ENCODE measurements around the gene PLA2G4F. TPM values are rescaled to one million over a fixed set of nuclear protein-coding genes. Genes with fewer than 3 reads are reported as not detected.

PLA2G4F gene
- total RNA-seq, 2 experiments from 2014 or later: not detected

GRCh38 chr15:42130246-42130986, 26.0 kb downstream of the PLA2G4F start:
- Mint-ChIP-seq H3K9me3 (no peaks in the 10 kb centered on the region), H3K27ac (no peak overlapping the region), H3K27me3 (peaks cover 27% of the 10 kb centered on the region), H3K4me3 (no peak overlapping the region), H3K36me3 (ENCODE audit: low read depth) (no peaks in the 10 kb centered on the region), H3K4me1 (ENCODE audit: low read depth) (no peaks in the 10 kb centered on the region)
- Histone ChIP-seq H3K9me3 (ENCODE audit: control insufficient read depth in 1 of 2, insufficient read depth in 1 of 2, low read length in 2 of 2) (peaks cover 0 to 3% of the 10 kb centered on the region in 2 experiments), H3K36me3 (ENCODE audit: insufficient read depth, low read length) (no peaks in the 10 kb centered on the region), H3K27ac (ENCODE audit: low read depth in 1 of 2, low read length in 2 of 2) (no peak overlapping the region), H3K4me1 (ENCODE audit: insufficient read depth, low read length) (no peaks in the 10 kb centered on the region), H3K4me3 (ENCODE audit: low read length) (no peak overlapping the region), H3K27me3 (ENCODE audit: control insufficient read depth in 1 of 2, insufficient read depth in 2 of 2, low read length in 2 of 2) (peaks cover 0 to 4% of the 10 kb centered on the region in 2 experiments)
- POLR2A ChIA-PET: no interaction called here
- intact Hi-C loops (cut with DNase I, micrococcal nuclease): no loop called here
- CTCF ChIA-PET: interaction anchor here (1.3 kb wide), 1 partner anchor 46 kb away, joined by 3 read pairs; no protein-coding TSS in a partner anchor
- TF ChIP-seq CTCF (IDR thresholded peaks at IDR 0.05): no peak
- ATAC-seq (ENCODE audit: poor library complexity): no peak
- no peak for DNase-seq

- TF ChIP-seq CTCF (IDR thresholded peaks at IDR 0.05): no peak
- intact Hi-C loops (cut with DNase I, micrococcal nuclease): no loop called here
- Mint-ChIP-seq H3K9me3 (no peaks in the 10 kb centered on the region), H3K36me3 (ENCODE audit: low read depth) (no peaks in the 10 kb centered on the region), H3K27me3 (peaks cover 27% of the 10 kb centered on the region), H3K4me1 (ENCODE audit: low read depth) (no peaks in the 10 kb centered on the region), H3K4me3 (no peak overlapping the region), H3K27ac (no peak overlapping the region)
- Histone ChIP-seq H3K4me1 (ENCODE audit: insufficient read depth, low read length) (no peaks in the 10 kb centered on the region), H3K9me3 (ENCODE audit: control insufficient read depth in 1 of 2, insufficient read depth in 1 of 2, low read length in 2 of 2) (peaks cover 0 to 3% of the 10 kb centered on the region in 2 experiments), H3K27me3 (ENCODE audit: control insufficient read depth in 1 of 2, insufficient read depth in 2 of 2, low read length in 2 of 2) (peaks cover 0 to 4% of the 10 kb centered on the region in 2 experiments), H3K4me3 (ENCODE audit: low read length) (no peak overlapping the region), H3K36me3 (ENCODE audit: insufficient read depth, low read length) (no peaks in the 10 kb centered on the region), H3K27ac (ENCODE audit: low read depth in 1 of 2, low read length in 2 of 2) (no peak overlapping the region)
- no peak for ATAC-seq (ENCODE audit: poor library complexity)
- DNase-seq: no peak
- ChIA-PET CTCF (no interaction called here), POLR2A (no interaction called here)
These were observed 27.1 kb downstream of the PLA2G4F start for GRCh38 chr15:42129364-42129763.

GRCh38 chr15:42128476-42128875, 28.0 kb downstream of the PLA2G4F start:
- ChIA-PET POLR2A (no interaction called here), CTCF (interaction anchor here (2.2 kb wide), 1 partner anchor 10 kb away, joined by 7 read pairs; no protein-coding TSS in a partner anchor)
- no peaks in the 10 kb centered on the region for H3K36me3 ChIP-seq (ENCODE audit: insufficient read depth, low read length)
- no peaks in the 10 kb centered on the region for H3K36me3 Mint-ChIP-seq (ENCODE audit: low read depth)
- intact Hi-C loops (cut with DNase I, micrococcal nuclease): no loop called here
- no peak for ATAC-seq (ENCODE audit: poor library complexity)
- TF ChIP-seq CTCF (IDR thresholded peaks at IDR 0.05): no peak
- no peak overlapping the region for H3K4me3 Mint-ChIP-seq
- peaks cover 0 to 4% of the 10 kb centered on the region in 2 experiments for H3K27me3 ChIP-seq (ENCODE audit: control insufficient read depth in 1 of 2, insufficient read depth in 2 of 2, low read length in 2 of 2)
- H3K27ac ChIP-seq (ENCODE audit: low read depth in 1 of 2, low read length in 2 of 2): no peak overlapping the region
- no peak for DNase-seq
- no peak overlapping the region for H3K27ac Mint-ChIP-seq
- H3K4me3 ChIP-seq (ENCODE audit: low read length): no peak overlapping the region
- H3K9me3 ChIP-seq (ENCODE audit: control insufficient read depth in 1 of 2, insufficient read depth in 1 of 2, low read length in 2 of 2): no peaks in the 10 kb centered on the region
- H3K4me1 ChIP-seq (ENCODE audit: insufficient read depth, low read length): no peaks in the 10 kb centered on the region
- no peaks in the 10 kb centered on the region for H3K4me1 Mint-ChIP-seq (ENCODE audit: low read depth)
- peaks cover 27% of the 10 kb centered on the region for H3K27me3 Mint-ChIP-seq
- H3K9me3 Mint-ChIP-seq: no peaks in the 10 kb centered on the region

All from CD4-positive, alpha-beta T cell (primary cell).